Activated naive CD4-positive, alpha-beta T cell (primary cell): Measurements from ENCODE around the gene ABCC11.
"Not testable (repeated sequence)": the region's sequence is repeated elsewhere in the genome, so short reads cannot be mapped to it uniquely, and the experiment has no call there.

Experiments used
- DNase-seq, 4 experiments: peaks; one replicate each; lab custom pipeline; 2025; lab: John Stamatoyannopoulos, UW

Gene ABCC11

GRCh38 chr16:48246066-48246465 lies 1.3 kb downstream of the ABCC11 start:
- no peak for DNase-seq

DNA sequence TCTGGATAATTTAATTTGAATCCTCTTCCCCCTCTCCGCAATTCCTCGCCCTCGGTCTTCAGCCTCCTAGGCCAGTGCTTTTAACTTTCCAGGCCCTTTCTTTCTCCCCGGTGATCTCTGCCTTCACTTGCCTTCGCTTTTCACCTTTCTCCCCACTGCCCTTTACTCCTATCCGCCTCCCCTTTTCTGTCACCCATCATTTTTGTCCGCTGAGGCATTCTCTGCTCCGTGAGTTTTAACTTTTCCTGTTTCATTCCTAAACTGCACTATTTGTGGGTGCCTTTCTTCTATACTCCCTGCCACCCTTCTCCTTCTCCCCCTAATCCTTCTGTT lies 2.5 kb downstream of the ABCC11 start:
- DNase-seq = no peak

- peak; percentile 81 to 87 (median 84) for DNase-seq
Measured at GRCh38 chr16:48244080-48244862, 3.1 kb downstream of the ABCC11 start, which contains the start of gene LONP2. Gene LONP2 (plus strand): TSS chr16:48244300. CDS start chr16:48244389, 89 bp downstream.

DNA sequence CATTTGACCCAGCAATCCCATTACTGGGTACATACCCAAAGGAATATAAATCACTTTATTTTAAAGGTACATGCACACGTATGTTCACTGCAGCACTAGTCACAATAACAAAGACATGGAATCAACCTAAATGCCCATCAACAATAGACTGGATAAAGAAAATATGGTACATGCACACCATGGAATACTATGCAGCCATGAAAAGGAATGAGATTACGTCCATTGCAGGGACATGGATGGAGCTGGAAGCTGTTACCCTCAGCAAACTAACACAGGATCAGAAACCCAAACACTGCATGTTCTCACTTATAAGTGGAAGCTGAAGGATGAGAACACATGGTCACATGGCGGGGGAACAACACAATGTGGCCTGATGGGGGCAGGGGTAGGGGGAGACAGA lies 7.2 kb downstream of the ABCC11 start:
- not testable (repeated sequence) for DNase-seq

DNA sequence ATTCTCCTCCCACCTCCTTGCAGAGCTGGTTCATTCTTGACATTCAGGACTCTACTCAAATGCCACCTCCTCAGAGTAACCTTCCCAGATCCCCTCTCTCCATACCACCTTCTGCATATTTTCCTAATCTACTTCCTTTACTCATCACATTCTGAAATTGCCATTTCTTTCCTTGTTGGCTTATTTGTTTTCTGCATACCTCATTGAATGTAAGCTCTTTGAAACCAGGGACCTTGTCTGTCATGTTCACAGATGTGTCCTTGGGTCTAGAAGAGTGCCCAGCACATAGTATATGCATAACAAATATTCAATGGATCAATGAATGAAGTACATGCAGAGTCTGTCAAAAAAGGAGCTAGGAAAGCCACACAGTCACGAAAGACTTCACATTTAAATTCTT lies 11.1 kb downstream of the ABCC11 start:
- no peak for DNase-seq

DNA sequence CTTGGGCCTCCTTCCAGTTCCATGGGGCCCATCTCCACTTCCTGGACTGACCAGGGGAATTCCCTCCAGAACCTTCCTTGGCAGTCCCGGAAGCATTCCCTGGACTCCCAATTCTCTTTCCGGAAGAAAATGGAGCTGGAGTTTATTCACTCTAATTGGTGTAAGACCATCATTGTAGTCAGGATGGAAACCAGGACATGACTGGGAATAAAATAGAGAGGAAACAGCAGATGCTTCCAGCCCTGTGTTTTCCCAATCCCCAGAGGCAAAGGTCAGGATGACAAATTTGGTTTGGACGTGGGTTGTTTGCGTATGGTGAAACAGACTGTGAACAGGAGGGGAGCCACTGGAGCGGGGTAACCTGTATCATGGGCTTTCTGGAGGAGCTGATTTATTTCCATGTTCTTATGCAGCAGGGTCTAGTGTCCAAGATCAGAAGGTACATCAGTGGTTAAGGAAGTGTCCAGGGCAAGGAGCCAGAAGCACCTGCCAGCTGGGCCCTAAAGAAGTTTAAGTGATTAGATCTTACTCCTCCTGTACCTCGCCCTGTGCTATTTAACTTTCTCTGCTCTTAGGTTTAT lies 11.7 kb downstream of the ABCC11 start:
- no peak for DNase-seq

- no peak for DNase-seq
Measured at GRCh38 chr16:48235058-48235555, 12.2 kb downstream of the ABCC11 start.

GRCh38 chr16:48234630-48235029 lies 12.7 kb downstream of the ABCC11 start:
- no peak for DNase-seq

DNA sequence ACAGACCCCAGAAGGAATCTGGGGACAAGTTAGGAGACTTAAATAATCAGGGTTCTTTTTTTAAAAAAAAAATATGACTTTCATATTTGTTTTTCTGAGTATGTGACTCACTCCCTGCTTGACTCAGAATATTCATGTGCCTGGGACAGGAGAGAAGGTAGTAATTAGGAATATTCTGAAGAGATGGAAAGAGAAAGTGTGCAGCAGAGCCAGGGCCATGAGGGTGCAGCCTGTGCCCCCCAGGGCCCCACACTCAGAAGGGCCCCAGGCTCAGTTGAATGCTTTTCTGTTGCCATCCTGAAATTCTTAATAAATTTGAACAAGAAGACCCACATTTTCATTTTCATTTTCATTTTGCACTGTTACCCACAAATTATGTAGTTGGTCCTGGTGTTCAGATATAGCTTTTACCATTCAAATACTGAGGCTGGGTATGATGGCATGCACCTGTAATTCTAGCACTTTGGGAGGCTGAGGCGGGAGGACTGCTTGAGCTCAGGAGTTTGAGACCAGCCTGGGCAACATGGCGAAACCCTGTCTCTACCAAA lies 14.8 kb downstream of the ABCC11 start:
- no peak for DNase-seq

DNA sequence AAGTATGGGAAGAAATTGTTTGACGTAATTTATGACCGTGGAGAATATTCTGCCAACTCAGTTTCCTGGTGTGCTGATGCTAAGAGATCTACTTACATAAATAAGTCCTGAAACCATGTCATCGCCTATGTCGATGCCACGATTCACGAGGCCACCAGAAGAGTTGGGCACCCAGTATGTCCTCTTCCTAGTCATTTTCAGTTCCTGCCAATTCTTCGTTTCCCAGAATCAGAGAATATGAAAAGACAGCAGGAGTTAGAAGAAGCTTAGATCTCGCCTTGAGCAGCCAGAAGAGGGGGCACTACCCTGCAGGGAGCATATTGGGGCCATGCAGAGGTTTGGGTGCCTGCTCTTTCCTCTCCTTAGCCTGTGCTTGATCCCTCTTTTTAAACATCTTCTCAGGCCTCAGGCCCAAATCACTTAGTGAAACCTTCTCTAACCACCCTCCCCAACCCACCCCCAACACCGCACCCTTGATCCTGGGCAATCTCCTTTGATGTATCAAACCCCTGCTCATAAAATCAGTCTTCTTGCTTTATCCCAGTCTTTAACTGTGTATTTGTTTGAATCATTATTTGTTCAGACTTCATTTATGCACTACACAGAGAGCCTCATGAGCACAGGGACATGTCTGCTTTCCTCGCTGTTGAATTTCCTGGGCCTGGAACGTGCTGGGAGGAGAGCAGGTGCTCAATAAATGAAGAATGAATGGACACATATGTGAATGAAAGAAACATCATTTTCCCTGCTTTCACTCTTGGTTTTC lies 15.4 kb downstream of the ABCC11 start:
- DNase-seq = peak in 1 of 4 experiments; percentile 5

DNA sequence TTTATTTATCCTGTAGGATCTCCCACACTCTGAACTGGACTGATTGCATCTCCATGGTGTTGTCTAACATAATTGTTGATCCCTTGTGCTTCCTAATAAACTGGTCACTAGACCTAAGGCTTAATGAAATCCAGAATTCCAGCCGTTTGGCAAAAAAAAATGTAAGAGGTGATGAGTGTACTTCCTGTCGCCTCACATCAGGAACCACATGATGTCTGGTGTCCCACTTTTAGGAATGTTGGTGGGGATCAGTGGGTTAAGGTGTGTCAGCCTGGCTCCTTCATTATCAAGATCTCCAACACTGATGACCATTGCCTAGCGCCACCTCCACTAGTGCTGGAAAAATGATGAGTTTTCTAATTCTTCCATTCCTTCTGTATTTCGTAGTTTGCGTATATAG lies 21.9 kb downstream of the ABCC11 start:
- DNase-seq = no peak

- DNase-seq = no peak
Measured at GRCh38 chr16:48223490-48223889, 23.8 kb downstream of the ABCC11 start.

DNA sequence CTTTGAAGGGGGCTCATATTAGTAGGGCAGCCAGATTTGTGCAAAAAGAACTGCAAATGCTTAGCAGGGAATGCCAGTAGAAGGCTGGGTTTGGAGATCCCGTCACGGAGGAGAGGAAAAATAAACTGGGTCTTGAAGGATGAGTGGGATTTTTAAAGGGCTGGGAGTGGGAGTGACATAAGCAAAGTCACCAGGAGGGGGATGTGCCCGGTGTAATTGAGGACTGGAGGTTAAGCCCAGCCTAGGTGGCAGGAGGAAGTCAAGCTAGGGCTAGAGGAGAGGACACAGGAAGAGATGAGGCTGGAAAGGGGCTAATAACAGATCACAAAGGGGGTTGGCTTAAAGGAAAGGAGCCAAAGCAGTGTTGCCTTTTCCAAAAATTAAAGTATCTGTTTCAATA lies 26.4 kb downstream of the ABCC11 start:
- no peak for DNase-seq

- no peak for DNase-seq
Measured at GRCh38 chr16:48218473-48218872, 28.9 kb downstream of the ABCC11 start.

GRCh38 chr16:48217708-48218107 lies 29.6 kb downstream of the ABCC11 start:
- no peak for DNase-seq

GRCh38 chr16:48215738-48216137 lies 31.6 kb downstream of the ABCC11 start:
- DNase-seq = no peak

DNA sequence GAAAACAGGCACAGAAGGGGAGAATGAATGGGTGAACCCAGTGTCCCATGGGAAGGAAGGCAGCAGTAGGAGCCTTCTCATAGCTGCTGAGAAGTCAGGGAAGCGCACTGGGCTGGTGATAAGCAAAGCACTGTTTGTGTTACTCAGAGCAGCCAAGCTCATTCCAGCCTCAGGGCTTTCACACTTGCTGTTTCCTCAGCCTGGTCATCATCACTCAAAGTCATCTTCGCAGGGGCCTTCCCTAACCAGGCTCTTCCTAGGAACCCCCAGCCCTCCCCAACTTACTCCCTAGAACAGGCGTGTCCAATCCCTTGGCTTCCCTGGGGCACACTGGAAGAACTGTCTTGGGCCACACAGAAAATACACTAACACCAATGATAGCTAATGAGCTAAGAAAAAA lies 35.3 kb downstream of the ABCC11 start:
- DNase-seq = no peak

GRCh38 chr16:48210747-48211146 lies 36.6 kb downstream of the ABCC11 start:
- no peak for DNase-seq

GRCh38 chr16:48206594-48207242 lies 40.6 kb downstream of the ABCC11 start:
- no peak for DNase-seq

- DNase-seq = no peak
Measured at GRCh38 chr16:48204825-48205151, 42.6 kb downstream of the ABCC11 start.

DNA sequence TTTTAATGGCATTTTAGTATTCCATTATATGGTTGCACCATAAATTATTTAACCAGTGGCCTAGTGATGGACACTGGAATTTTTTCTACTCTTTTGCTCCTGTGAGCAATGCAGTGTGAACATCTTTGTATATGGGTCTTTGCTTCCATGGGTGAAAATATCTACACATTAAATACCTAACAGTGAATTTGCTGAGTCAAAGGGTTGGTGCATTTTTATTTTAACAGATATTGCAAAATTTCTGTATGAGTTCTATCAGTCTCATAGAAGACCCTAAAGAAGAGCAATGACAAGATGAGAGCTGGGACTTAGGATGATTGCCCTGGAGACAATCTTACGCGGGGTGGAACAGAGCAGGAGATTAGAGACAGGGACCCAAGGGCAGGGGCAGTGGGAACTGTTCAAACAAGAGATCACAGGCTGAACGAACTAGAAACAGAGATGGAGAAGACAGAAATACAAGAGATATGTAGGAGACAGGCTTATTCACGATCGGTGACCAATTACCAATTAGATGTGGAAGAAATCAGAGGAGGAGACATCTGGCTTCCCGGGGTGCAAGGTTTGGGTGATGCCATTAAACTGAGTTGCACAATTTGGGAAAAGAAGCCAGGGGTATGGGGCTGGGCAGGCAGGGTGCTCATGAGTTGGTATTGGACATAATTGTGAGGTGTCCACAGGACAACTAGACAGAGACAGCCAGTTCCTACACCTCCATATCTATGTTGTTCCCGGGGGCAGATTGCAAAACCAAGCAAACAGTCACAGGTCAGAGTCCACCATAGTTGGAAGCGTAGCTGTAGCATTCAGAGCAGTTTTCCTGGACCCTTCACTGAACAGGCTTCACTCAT lies 43.1 kb downstream of the ABCC11 start:
- DNase-seq = no peak
